ENCODE results near the gene ASPG.

ASPG gene

GRCh38 chr14:104106471-104106991 is 21.0 kb downstream of the ASPG start:
- no peak overlapping the region for H2AFZ ChIP-seq (ENCODE audit: low read depth, low read length, severe bottlenecking)
- H3K27me3 ChIP-seq (ENCODE audit: low read length), result no peaks in the 10 kb centered on the region
- no peak overlapping the region for H3K4me3 ChIP-seq (ENCODE audit: insufficient read depth, low read length, poor library complexity, severe bottlenecking)
- no peaks in the 10 kb centered on the region for H3K9me3 ChIP-seq (ENCODE audit: insufficient read depth, low read length)
- H3K4me2 ChIP-seq (ENCODE audit: low read depth, low read length, poor library complexity, severe bottlenecking), result no peak overlapping the region
- H3K79me2 ChIP-seq (ENCODE audit: insufficient read depth, low read length), result no peaks in the 10 kb centered on the region
- no peaks in the 10 kb centered on the region for H3F3A ChIP-seq (ENCODE audit: insufficient read depth)
- no peak overlapping the region for H3K9ac ChIP-seq (ENCODE audit: low read length)
- H4K20me1 ChIP-seq (ENCODE audit: low read depth, low read length), result no peaks in the 10 kb centered on the region
- no peaks in the 10 kb centered on the region for H3K9me2 ChIP-seq (replicated peaks; ENCODE audit: insufficient read depth, low read length)
- no peaks in the 10 kb centered on the region for H3K36me3 ChIP-seq (ENCODE audit: low read length)
- no peak for TF ChIP-seq EZH2phosphoT487 (conservative IDR thresholded peaks at IDR 0.05; ENCODE audit: low read length)
- no peak for TF ChIP-seq CTCF (IDR thresholded peaks at IDR 0.05; ENCODE audit: insufficient read depth, low read length, poor library complexity, severe bottlenecking)
- H3K27ac ChIP-seq (ENCODE audit: low read depth, low read length), result no peak overlapping the region

- no peak overlapping the region for H2AFZ ChIP-seq (ENCODE audit: low read depth, low read length, severe bottlenecking)
- H3K4me3 ChIP-seq (ENCODE audit: insufficient read depth, low read length, poor library complexity, severe bottlenecking), result no peak overlapping the region
- H3K36me3 ChIP-seq (ENCODE audit: low read length), result no peaks in the 10 kb centered on the region
- TF ChIP-seq EZH2phosphoT487 (conservative IDR thresholded peaks at IDR 0.05; ENCODE audit: low read length) (no peak), CTCF (IDR thresholded peaks at IDR 0.05; ENCODE audit: insufficient read depth, low read length, poor library complexity, severe bottlenecking) (no peak)
- H3F3A ChIP-seq (ENCODE audit: insufficient read depth), result no peaks in the 10 kb centered on the region
- H3K9ac ChIP-seq (ENCODE audit: low read length), result no peak overlapping the region
- H3K9me3 ChIP-seq (ENCODE audit: insufficient read depth, low read length), result no peaks in the 10 kb centered on the region
- no peak overlapping the region for H3K27ac ChIP-seq (ENCODE audit: low read depth, low read length)
- H3K9me2 ChIP-seq (replicated peaks; ENCODE audit: insufficient read depth, low read length), result no peaks in the 10 kb centered on the region
- no peaks in the 10 kb centered on the region for H3K79me2 ChIP-seq (ENCODE audit: insufficient read depth, low read length)
- no peaks in the 10 kb centered on the region for H4K20me1 ChIP-seq (ENCODE audit: low read depth, low read length)
- no peak overlapping the region for H3K4me2 ChIP-seq (ENCODE audit: low read depth, low read length, poor library complexity, severe bottlenecking)
- H3K27me3 ChIP-seq (ENCODE audit: low read length), result no peaks in the 10 kb centered on the region
These were observed 21.6 kb downstream of the ASPG start for GRCh38 chr14:104107101-104107581.

- H3K36me3 ChIP-seq (ENCODE audit: low read length), result no peaks in the 10 kb centered on the region
- H3F3A ChIP-seq (ENCODE audit: insufficient read depth), result no peaks in the 10 kb centered on the region
- H3K9me3 ChIP-seq (ENCODE audit: insufficient read depth, low read length), result no peaks in the 10 kb centered on the region
- no peak for TF ChIP-seq CTCF (IDR thresholded peaks at IDR 0.05; ENCODE audit: insufficient read depth, low read length, poor library complexity, severe bottlenecking)
- no peak for TF ChIP-seq EZH2phosphoT487 (conservative IDR thresholded peaks at IDR 0.05; ENCODE audit: low read length)
- H2AFZ ChIP-seq (ENCODE audit: low read depth, low read length, severe bottlenecking), result no peak overlapping the region
- no peak overlapping the region for H3K4me3 ChIP-seq (ENCODE audit: insufficient read depth, low read length, poor library complexity, severe bottlenecking)
- no peaks in the 10 kb centered on the region for H3K9me2 ChIP-seq (replicated peaks; ENCODE audit: insufficient read depth, low read length)
- H3K79me2 ChIP-seq (ENCODE audit: insufficient read depth, low read length), result no peaks in the 10 kb centered on the region
- no peaks in the 10 kb centered on the region for H3K27me3 ChIP-seq (ENCODE audit: low read length)
- H3K4me2 ChIP-seq (ENCODE audit: low read depth, low read length, poor library complexity, severe bottlenecking), result no peak overlapping the region
- H3K9ac ChIP-seq (ENCODE audit: low read length), result no peak overlapping the region
- H3K27ac ChIP-seq (ENCODE audit: low read depth, low read length), result no peak overlapping the region
- H4K20me1 ChIP-seq (ENCODE audit: low read depth, low read length), result no peaks in the 10 kb centered on the region
These were observed 22.4 kb downstream of the ASPG start for GRCh38 chr14:104107611-104108569.
